Parathyroid adenoma (tissue), 2 donors: ENCODE data around the gene GLOD4.

Source experiments
- H2AFZ ChIP-seq: fragments of 300-600 bp; sonication (generic); one replicate; pipeline ENCODE4 v1.7.0; 2017; ENCODE audit warnings: antibody characterized with exemption, mild to moderate bottlenecking
- H3K27ac ChIP-seq: fragments of 300-600 bp; sonication (generic); one replicate; pipeline ENCODE4 v1.7.0; 2017
- H3K27me3 ChIP-seq: fragments of 300-600 bp; sonication (generic); one replicate; pipeline ENCODE4 v1.7.0; 2017; ENCODE audit warnings: low read length; ENCODE audit not compliant: control insufficient read depth, insufficient read depth
- H3K36me3 ChIP-seq: fragments of 300-600 bp; sonication (generic); one replicate; pipeline ENCODE4 v1.7.0; 2017; ENCODE audit warnings: low read length; ENCODE audit not compliant: control insufficient read depth, insufficient read depth
- H3K4me1 ChIP-seq: fragments of 300-600 bp; sonication (generic); one replicate; pipeline ENCODE4 v1.7.0; 2017; ENCODE audit warnings: control low read depth
- H3K4me2 ChIP-seq: fragments of 300-600 bp; sonication (generic); one replicate; pipeline ENCODE4 v1.7.0; 2017; ENCODE audit warnings: low read length
- H3K4me3 ChIP-seq: fragments of 300-600 bp; sonication (generic); one replicate; pipeline ENCODE4 v1.7.0; 2017; ENCODE audit warnings: low read depth, low read length
- H3K79me2 ChIP-seq: fragments of 300-600 bp; sonication (generic); one replicate; pipeline ENCODE4 v1.7.0; 2017; ENCODE audit warnings: control low read depth
- H3K9ac ChIP-seq: fragments of 300-600 bp; sonication (generic); one replicate; pipeline ENCODE4 v1.7.0; 2017; ENCODE audit warnings: mild to moderate bottlenecking
- H3K9me3 ChIP-seq: fragments of 300-600 bp; sonication (generic); one replicate; pipeline ENCODE4 v1.7.0; 2017; ENCODE audit warnings: low read length; ENCODE audit not compliant: control insufficient read depth
- CTCF ChIP-seq: fragments of 300-600 bp; sonication (generic); IDR thresholded peaks from one replicate; pipeline ENCODE4 v1.7.0; 2017; ENCODE audit warnings: antibody characterized with exemption, mild to moderate bottlenecking
- donor health status: primary hyperparathyroidism.

The GLOD4 gene

GRCh38 chr17:726271-726919, 55.7 kb downstream of the GLOD4 start:
- Histone ChIP-seq H3K79me2 (no peaks in the 10 kb centered on the region), H3K36me3 (no peaks in the 10 kb centered on the region), H3K4me1 (no peaks in the 10 kb centered on the region), H3K9ac (no peak overlapping the region), H3K4me2 (no peak overlapping the region), H2AFZ (no peak overlapping the region), H3K4me3 (no peak overlapping the region), H3K27me3 (no peaks in the 10 kb centered on the region), H3K9me3 (no peaks in the 10 kb centered on the region), H3K27ac (no peak overlapping the region)
- TF ChIP-seq CTCF: no peak

DNA sequence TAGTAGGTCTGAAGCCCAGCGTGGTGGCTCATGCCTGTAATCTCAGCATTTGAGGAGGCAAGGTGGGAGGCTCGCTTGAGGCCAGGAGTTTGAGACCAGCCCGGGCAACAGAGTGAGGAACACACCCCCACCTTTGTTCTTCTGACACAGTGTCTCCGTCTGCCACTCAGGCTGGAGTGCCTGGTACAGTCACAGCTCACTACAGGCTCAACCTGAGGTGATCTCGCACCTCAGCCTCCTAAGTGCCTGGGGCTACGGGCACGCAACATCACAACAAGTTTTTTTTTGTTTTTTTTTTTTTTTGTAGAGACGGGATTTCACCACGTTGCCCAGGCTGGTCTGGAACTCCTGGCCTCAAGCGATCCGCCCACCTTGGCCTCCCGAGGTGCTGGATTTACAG, 56.3 kb downstream of the GLOD4 start:
- Histone ChIP-seq H3K4me2 (no peak overlapping the region), H3K9ac (no peak overlapping the region), H3K79me2 (no peaks in the 10 kb centered on the region), H3K36me3 (no peaks in the 10 kb centered on the region), H3K4me3 (no peak overlapping the region), H3K9me3 (no peaks in the 10 kb centered on the region), H3K4me1 (no peaks in the 10 kb centered on the region), H3K27ac (no peak overlapping the region), H3K27me3 (no peaks in the 10 kb centered on the region), H2AFZ (no peak overlapping the region)
- no peak for TF ChIP-seq CTCF

DNA sequence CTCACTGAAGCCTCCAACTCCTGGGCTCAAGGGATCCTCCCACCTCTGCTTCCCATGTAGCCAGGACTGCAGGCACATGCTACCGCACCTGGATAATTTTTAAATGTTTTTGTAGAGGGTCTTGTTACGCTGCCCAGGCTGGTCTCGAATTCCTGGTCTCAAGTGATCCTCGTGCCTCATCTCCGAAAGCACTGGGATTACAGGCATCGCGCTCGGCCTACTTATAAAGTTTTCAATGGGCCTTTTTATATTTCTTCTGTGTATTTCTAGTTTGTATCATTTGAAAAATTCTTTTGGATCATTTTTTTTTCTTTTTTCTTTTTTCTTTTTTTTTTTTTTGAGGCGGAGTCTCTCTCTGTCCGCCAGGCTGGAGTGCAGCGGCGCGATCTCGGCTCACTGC, 57.0 kb downstream of the GLOD4 start:
- Histone ChIP-seq H3K4me1 (no peaks in the 10 kb centered on the region), H2AFZ (no peak overlapping the region), H3K27ac (no peak overlapping the region), H3K27me3 (no peaks in the 10 kb centered on the region), H3K36me3 (no peaks in the 10 kb centered on the region), H3K4me2 (no peak overlapping the region), H3K79me2 (no peaks in the 10 kb centered on the region), H3K9me3 (no peaks in the 10 kb centered on the region), H3K9ac (no peak overlapping the region), H3K4me3 (no peak overlapping the region)
- no peak for TF ChIP-seq CTCF

GRCh38 chr17:721540-721937, 60.5 kb downstream of the GLOD4 start:
- H3K79me2 ChIP-seq: no peaks in the 10 kb centered on the region
- no peaks in the 10 kb centered on the region for H3K27me3 ChIP-seq
- no peaks in the 10 kb centered on the region for H3K4me1 ChIP-seq
- H3K9me3 ChIP-seq: no peaks in the 10 kb centered on the region
- no peaks in the 10 kb centered on the region for H3K36me3 ChIP-seq
- H2AFZ ChIP-seq: no peak overlapping the region
- no peak for TF ChIP-seq CTCF
- H3K4me2 ChIP-seq: no peak overlapping the region
- H3K27ac ChIP-seq: no peak overlapping the region
- no peak overlapping the region for H3K9ac ChIP-seq
- H3K4me3 ChIP-seq: no peak overlapping the region
